Measurements from ENCODE around the gene TUBGCP4.

DNA sequence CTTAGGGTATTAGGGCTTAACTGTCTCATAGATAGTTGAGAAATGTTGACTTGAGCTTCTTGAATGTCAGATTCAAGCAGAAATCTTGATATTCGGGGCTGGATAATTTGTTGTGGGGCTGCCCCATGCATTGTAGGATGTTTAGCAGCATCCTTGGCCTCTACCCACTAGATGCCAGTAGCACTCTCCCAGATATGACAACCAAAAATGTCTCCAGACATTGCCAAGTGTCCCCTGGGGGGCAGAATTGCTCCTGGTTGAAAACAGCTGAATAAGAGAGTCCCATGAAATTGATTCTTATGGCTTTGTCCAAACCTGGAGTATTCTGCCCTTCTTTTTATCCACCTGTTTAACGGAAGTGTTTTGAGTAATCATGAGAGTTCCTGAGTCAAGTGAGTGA, 24.6 kb upstream of the TUBGCP4 start:
- TF ChIP-seq CTCF (IDR thresholded peaks at IDR 0.05) (no peak), POLR2A (IDR thresholded peaks at IDR 0.05) (no peak)

Measured in lower leg skin (tissue), 3 donors.